ENCODE data around the gene RMP24.

Gene RMP24

DNA sequence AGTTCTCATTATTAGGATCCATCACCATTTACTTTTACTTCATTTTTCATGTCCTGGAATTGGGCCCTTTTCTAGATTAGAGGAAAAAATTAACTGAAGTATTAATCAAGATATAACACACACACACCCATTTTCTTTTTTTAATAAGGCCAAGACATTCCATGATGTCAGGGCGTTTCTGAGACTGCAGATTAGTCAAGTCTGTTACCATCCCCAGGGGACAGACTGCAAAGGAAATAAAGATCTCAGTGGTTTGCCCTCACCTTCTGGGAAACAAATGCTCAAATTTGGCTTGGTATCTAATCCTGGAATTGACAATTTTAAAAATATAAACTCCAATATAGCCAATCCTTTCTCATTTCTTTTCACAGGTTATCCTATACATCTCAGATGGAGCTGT is 27.4 kb downstream of the RMP24 start:
- H3K4me1 ChIP-seq (ENCODE audit: insufficient read depth, low read length): no peaks in the 10 kb centered on the region

More for the DNA sequence above, 27.4 kb downstream of the RMP24 start:
- Histone ChIP-seq H2BK20ac (ENCODE audit: low read depth, low read length, poor library complexity, severe bottlenecking) (no peak overlapping the region), H3K4me2 (ENCODE audit: insufficient read depth, insufficient read length, low read length) (no peak overlapping the region), H4K8ac (replicated peaks; ENCODE audit: insufficient read length, low read depth, low read length) (no peak overlapping the region), H3K27me3 (ENCODE audit: insufficient read depth, low read length) (no peaks in the 10 kb centered on the region), H3K23ac (ENCODE audit: insufficient read length, low read depth, low read length) (no peak overlapping the region), H3K27ac (ENCODE audit: insufficient read length, low read depth, low read length) (no peak overlapping the region), H3K9ac (ENCODE audit: extremely low read depth, insufficient read length, low read length) (no peak overlapping the region), H2BK5ac (ENCODE audit: insufficient read length, low read length) (no peak overlapping the region), H2BK15ac (ENCODE audit: low read depth, low read length) (no peak overlapping the region), H4K5ac (ENCODE audit: insufficient read length, low read depth, low read length) (no peak overlapping the region), H2AK5ac (ENCODE audit: insufficient read length, low read length) (no peak overlapping the region), H3K79me2 (ENCODE audit: insufficient read depth, low read length) (no peaks in the 10 kb centered on the region), H3K14ac (ENCODE audit: insufficient read depth, low read length) (no peak overlapping the region), H4K20me1 (ENCODE audit: control insufficient read depth, insufficient read depth, insufficient read length) (no peaks in the 10 kb centered on the region), H4K91ac (ENCODE audit: insufficient read length, low read depth, low read length) (no peak overlapping the region), H3K18ac (ENCODE audit: insufficient read length, low read depth, low read length) (no peak overlapping the region), H2BK120ac (ENCODE audit: low read depth, low read length, poor library complexity, severe bottlenecking) (no peak overlapping the region), H2AFZ (ENCODE audit: low read length) (no peak overlapping the region), H2BK12ac (ENCODE audit: insufficient read length, low read depth, low read length) (no peak overlapping the region), H3K9me3 (ENCODE audit: control insufficient read depth, low read depth, low read length) (no peaks in the 10 kb centered on the region), H3K56ac (ENCODE audit: insufficient read length, low read depth, low read length) (no peak overlapping the region), H3K23me2 (ENCODE audit: insufficient read length, low read depth, low read length, poor library complexity, severe bottlenecking) (no peaks in the 10 kb centered on the region), H3T11ph (ENCODE audit: low read length) (no peak overlapping the region), H3K79me1 (ENCODE audit: insufficient read depth, low read depth, low read length, poor library complexity, severe bottlenecking) (no peaks in the 10 kb centered on the region), H3K4ac (ENCODE audit: low read depth, low read length) (no peak overlapping the region)
- DNase-seq: no peak
- Mint-ChIP-seq H3K27ac (no peak overlapping the region), H3K9me3 (no peaks in the 10 kb centered on the region), H3K36me3 (ENCODE audit: insufficient read depth in 1 of 3, low read depth in 3 of 3) (0 out of 7 replicates have a peak, but pooled peaks cover 0 to 2% (median 0%) of the 10 kb centered on the region in 3 experiments), H3K4me3 (no peak overlapping the region), H3K27me3 (ENCODE audit: low read depth) (no peaks in the 10 kb centered on the region), H3K4me1 (no peaks in the 10 kb centered on the region)
- no CpG with 5 or more reads among the region's 1 CpG for WGBS (ENCODE audit: extremely low coverage, insufficient read length, low lambda C conversion rate)
- no peak for TF ChIP-seq CTCF (conservative IDR thresholded peaks at IDR 0.05)

Data from H9 (cell line).